Measurements from ENCODE around the gene C5AR1.
"Not testable (repeated sequence)": the region's sequence is repeated elsewhere in the genome, so short reads cannot be mapped to it uniquely, and the experiment has no call there.

C5AR1 gene

DNA sequence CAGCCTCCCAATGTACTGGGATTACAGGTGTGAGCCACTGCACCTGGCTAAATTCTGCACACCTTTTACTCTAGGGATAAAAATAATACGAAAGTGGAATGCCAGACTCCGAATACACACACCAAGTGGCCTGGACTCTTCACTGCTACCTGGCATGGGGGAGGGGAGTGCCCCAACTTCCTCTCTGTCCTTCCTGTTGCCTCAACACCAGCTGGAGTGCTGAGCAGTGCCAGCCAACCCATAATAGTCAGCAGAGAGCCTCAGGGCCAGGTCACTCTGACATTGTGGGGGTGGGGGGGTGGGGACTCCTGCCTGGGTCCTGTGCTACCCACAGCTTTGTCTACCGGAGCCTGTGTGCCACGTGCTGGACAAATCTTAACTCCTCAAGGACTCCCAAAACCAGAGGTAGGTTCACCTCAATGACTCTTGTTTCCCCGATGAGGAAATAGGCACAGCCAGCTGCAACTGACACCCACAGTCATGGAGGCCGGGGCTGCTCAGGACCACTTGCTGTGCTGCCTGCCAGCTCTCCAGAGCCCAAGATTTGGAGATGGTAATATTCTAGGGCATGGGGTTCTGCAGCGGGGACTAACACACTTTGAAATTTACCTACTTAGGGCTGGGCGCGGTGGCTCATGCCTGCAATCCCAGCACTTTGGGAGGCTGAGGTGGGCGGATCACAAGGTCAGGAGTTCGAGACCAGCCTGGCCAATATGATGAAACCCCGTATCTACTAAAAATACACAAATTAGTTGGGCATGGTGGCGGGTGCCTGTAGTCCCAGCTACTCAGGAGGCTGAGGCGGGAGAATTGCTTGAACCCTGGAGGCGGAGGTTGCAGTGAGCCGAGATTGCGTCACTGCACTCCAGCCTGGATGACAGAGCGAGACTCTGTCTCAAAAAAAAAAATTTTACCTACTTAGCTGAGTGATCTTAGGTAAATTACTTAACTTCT lies 27.4 kb downstream of the C5AR1 start:
- not testable (repeated sequence) for DNase-seq

GRCh38 chr19:47339196-47339880 lies 29.7 kb downstream of the C5AR1 start:
- no peak for DNase-seq

GRCh38 chr19:47340477-47341208 lies 31.0 kb downstream of the C5AR1 start:
- DNase-seq: no peak

- DNase-seq: no peak
Observed at GRCh38 chr19:47341734-47342133, 32.1 kb downstream of the C5AR1 start.

GRCh38 chr19:47343194-47343802 lies 33.6 kb downstream of the C5AR1 start:
- DNase-seq: no peak

DNA sequence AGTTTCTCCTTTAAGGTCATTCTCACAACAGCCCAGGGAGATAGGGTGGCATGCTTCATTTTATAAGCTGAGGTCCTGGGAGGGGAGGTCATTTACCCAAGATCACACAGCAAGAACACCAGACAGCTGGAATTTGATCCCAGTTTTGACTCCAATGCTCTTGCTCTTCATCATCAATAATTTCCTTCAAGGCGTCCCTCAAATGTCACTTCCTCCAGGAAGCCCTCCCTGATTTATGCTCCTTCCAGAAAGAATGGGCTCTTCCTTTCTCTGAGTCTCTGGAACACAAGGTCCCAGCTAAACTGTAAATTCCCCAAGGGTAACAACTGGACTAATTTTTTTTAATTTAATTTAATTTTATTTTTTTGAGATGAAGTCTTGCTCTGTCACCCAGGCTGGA lies 34.8 kb downstream of the C5AR1 start:
- DNase-seq: no peak

- DNase-seq: not testable (repeated sequence)
Observed at GRCh38 chr19:47346024-47346423, 36.4 kb downstream of the C5AR1 start.

- peak; percentile 95 for DNase-seq
Observed at GRCh38 chr19:47348819-47349795, 39.4 kb downstream of the C5AR1 start, which contains the start of gene DHX34. DHX34 (plus strand) TSS chr19:47349315; CDS start chr19:47353031, 3,716 bp downstream.

DNA sequence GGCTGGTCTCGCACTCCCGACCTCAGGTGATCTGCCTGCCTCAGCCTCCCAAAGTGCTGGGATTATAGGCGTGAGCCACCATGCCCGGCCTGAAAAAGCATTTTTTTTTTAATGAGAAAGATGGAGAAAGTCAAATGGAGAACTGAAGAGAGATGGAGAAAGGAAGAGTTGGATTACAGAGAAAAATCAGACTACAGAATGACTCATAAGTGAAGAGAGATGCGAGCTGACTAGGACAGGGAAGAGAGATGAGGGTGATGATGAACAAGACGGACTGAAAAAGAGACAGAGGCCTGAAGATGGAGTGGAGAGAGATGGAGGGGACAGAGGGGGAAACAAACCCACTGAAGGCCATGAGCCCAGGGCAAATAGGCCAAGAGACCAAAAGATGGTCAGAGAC lies 41.0 kb downstream of the C5AR1 start:
- no peak for DNase-seq

DNA sequence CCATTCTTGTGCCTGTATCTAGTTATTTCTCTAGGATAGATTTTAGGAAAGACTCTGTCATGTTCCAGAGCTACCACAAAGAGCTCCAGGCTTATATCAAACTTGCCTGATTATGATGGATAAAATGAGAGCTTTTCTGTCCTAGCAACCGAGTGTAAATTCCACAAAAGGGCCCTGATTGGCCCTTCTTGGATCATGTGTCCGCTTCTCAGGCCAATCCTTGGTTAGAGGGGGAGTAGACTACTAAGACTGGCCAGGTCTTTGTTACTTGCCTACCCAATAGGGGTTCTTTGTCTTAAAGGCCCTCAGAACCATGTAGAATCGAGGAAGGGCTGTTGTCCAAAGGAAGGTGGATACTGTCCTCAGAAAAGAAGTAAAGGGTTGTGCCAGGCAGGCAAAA lies 41.9 kb downstream of the C5AR1 start:
- DNase-seq: no peak

DNA sequence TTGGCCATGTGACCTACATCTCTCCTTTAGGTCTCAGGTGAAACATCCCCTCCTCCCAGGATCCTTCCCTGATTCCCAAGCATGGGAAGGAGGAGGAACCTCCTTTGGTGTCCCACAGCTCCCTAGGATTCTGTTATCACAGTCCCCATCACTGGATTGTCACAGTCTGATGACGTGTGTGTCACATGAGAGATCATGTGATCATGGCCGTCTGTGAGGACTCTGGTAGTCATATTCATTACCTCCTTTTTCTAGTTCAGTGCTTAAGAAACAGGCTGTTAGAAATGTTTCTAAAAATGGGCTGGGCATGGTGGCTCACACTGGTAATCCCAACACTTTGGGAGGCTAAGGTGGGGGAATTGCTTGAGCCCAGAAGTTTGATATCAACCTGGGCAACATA lies 42.4 kb downstream of the C5AR1 start:
- no peak for DNase-seq

- DNase-seq: no peak
Observed at GRCh38 chr19:47353307-47353712, 43.6 kb downstream of the C5AR1 start.

- no peak for DNase-seq
Observed at GRCh38 chr19:47356900-47357299, 47.2 kb downstream of the C5AR1 start.

GRCh38 chr19:47357788-47358680 lies 48.4 kb downstream of the C5AR1 start:
- no peak for DNase-seq

- DNase-seq: no peak
Observed at GRCh38 chr19:47358936-47359335, 49.3 kb downstream of the C5AR1 start.

- no peak for DNase-seq
Observed at GRCh38 chr19:47362321-47362720, 52.7 kb downstream of the C5AR1 start.

DNA sequence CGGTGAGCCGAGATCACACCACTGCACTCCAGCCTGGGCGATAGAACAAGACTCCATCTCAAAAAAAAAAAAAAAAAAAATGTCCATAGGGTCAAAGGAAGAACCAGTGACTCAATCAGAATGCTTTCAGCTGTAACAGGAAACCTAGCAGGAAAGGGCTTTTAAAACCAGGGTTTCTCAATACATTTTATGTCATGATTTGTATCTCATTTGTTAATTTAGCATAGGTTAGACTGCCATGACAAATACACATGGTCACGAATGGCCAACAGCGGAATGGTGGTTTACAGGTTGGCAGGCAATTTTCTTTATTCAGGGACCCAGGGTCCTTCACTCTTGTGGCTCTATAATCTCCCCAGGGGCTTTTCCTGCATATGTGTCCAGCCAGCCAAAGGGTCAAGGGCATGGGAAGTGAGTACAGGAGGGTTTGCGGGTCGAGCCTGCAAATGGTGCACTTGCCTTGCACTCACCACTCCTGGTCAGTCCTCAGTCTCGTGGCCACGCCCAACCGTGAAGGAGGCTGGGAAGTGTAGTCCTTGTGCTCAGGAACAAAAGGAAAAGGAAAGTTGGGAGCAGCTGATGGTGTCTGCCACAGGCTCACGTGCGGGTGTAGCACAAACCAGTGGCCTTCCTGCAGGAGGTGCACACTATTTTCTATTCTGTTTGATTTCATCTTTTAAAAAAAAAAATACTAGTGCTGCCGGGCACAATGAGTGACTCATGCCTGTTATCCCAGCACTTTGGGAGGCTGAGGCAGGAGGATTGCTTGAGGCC lies 54.3 kb downstream of the C5AR1 start:
- DNase-seq: no peak

DNA sequence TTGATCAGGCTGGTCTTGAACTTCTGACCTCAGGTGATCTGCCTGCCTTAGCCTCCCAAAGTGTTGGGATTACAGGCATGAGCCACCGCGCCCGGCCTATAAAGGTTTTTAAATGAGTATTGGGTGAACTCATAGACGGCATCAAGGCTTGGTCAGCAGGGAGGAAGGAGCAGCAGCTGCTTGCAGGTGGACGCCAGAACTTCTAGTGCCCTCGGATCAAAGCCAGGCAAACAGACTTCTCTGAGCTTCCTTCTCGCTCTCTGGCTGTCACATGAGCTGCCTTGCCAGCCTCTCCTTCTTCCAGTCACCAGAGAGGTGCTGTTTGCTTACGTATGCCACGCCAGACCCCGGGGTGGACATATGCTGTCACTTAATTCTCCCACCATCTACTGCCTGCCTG lies 55.8 kb downstream of the C5AR1 start:
- not testable (repeated sequence) for DNase-seq

DNA sequence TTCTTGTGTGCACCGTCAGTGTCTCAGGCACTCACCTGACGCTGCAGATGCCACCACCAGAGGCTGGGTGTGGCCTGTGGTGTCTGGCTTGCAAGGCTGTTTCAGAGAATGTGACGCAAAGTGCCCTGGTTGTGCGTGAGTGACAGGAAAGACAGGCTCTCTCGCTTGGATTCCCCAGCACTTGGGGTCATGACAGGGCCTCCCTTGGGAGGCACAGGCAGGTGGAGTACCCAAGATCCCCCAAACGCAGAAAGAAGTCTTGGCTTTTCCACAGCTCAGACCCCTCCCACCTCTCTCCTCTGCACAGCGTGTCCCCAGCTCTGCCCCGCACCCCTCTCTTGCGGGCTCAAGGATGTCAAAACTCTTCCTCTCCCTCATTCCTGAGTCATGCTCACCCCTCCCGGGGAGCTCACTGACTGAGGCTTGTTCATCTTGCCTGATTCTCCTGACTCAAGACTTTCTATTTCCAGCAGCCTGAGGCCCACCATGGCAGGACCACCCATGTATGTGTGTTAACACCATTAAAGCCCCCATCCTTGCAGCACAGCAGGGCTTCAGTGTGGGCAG lies 60.5 kb downstream of the C5AR1 start:
- no peak for DNase-seq
